ENCODE measurements around the gene VTCN1. TPM values are rescaled to one million over a fixed set of nuclear protein-coding genes. Genes with fewer than 3 reads are reported as not detected.
A peak's percentile ranks its signal among the peaks of the same experiment; 100 is the strongest.

VTCN1 gene
- total RNA-seq, 1 donor from 2014 or later, result 0.29 TPM

DNA sequence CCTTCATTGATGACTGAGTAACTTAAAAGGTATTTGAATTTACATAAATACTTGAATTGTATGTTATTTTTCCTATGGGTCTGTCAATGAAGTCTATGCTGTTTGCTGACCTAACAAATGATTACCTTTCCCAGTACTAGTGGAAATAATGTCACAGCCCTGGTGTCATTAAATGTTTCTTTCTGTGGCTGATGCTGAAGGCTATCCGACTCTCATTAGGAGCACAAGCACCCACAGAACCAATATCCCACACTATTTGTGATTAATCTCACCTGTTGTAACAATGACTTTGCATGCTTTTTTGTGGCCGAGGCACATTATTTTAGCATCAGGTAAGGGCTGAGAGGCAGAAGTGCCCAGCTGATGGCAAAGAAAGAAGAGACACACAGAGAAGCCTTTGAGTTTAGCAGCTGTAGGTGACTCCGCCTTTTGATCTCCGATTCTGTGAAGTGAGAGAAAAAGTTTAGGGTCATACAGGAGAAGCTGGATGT, 63.3 kb downstream of the VTCN1 start:
- H3K36me3 ChIP-seq (ENCODE audit: control insufficient read depth, insufficient read depth, low read length), result no peaks in the 10 kb centered on the region
- H3K27me3 ChIP-seq (ENCODE audit: control insufficient read depth, insufficient read depth, low read length), result no peaks in the 10 kb centered on the region
- TF ChIP-seq CTCF (IDR thresholded peaks at IDR 0.05; ENCODE audit: insufficient read depth, low read length, poor library complexity, severe bottlenecking), result no peak
- no peak overlapping the region for H3K4me3 ChIP-seq (ENCODE audit: low read depth, low read length)
- no peak for DNase-seq (ENCODE audit: low read depth)

DNA sequence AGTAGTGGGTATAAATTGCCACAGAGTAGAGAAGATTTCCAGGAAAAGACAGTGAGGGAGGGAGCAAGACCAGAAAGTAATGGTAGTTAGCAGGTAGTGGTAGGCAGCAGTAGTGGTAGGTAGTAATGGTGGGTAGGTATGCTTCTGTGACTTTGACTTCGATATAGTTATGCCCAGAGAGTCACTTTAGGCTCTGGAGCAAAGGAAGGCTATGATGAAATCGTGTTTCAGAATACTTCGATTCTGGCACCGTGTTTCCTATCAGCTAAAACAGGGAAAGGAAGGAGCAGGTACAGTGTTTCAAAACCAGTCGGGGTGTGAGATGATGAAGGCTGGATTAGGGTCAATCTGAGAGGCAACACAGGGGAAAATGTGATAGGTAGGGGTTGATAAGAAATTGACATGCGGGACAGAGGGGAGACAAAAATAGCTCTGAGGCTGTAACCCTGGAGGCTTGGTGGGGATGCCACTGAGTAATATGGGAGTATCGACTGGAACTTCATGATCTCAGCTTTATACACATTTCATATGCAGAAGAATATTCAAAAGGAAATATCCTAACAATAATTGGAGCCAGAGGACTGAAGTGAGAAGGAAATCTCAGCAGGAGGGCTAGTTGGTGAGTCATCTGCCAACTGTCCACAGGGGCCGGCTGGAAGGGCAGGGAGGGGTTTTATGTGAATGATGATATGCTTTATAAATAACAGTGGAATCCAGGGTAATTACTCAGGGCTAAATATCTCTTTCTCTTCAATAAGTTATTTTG, 64.0 kb downstream of the VTCN1 start:
- Histone ChIP-seq H3K4me3 (ENCODE audit: low read depth, low read length) (no peak overlapping the region), H3K27me3 (ENCODE audit: control insufficient read depth, insufficient read depth, low read length) (no peaks in the 10 kb centered on the region), H3K36me3 (ENCODE audit: control insufficient read depth, insufficient read depth, low read length) (no peaks in the 10 kb centered on the region)
- DNase-seq (ENCODE audit: low read depth), result peak; percentile 63
- TF ChIP-seq CTCF (IDR thresholded peaks at IDR 0.05; ENCODE audit: insufficient read depth, low read length, poor library complexity, severe bottlenecking), result no peak

GRCh38 chr1:117146072-117146471, 64.7 kb downstream of the VTCN1 start:
- no peaks in the 10 kb centered on the region for H3K36me3 ChIP-seq (ENCODE audit: control insufficient read depth, insufficient read depth, low read length)
- no peak for DNase-seq (ENCODE audit: low read depth)
- H3K27me3 ChIP-seq (ENCODE audit: control insufficient read depth, insufficient read depth, low read length), result no peaks in the 10 kb centered on the region
- H3K4me3 ChIP-seq (ENCODE audit: low read depth, low read length), result no peak overlapping the region
- TF ChIP-seq CTCF (IDR thresholded peaks at IDR 0.05; ENCODE audit: insufficient read depth, low read length, poor library complexity, severe bottlenecking), result no peak

DNA sequence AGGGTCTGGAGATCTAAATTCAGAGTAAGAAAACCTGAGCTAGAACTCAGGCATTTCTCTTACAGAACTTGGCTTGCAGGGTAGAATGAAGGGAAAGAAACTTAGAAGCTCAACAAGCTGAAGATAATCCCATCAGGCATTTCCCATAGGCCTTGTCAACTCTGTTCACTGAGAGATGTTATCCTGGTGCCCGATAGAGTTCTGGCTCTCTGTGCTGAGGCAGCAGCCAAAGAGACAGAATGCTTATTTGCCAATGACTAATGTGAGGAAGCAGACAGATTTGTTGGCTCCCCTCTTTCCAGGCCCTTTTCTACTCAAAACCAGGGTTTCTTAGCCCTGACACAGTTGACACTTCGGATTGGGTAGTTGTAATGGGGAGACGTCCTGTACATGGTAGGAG, 66.9 kb downstream of the VTCN1 start:
- H3K36me3 ChIP-seq (ENCODE audit: control insufficient read depth, insufficient read depth, low read length), result no peaks in the 10 kb centered on the region
- no peaks in the 10 kb centered on the region for H3K27me3 ChIP-seq (ENCODE audit: control insufficient read depth, insufficient read depth, low read length)
- no peak for TF ChIP-seq CTCF (IDR thresholded peaks at IDR 0.05; ENCODE audit: insufficient read depth, low read length, poor library complexity, severe bottlenecking)
- no peak overlapping the region for H3K4me3 ChIP-seq (ENCODE audit: low read depth, low read length)
- no peak for DNase-seq (ENCODE audit: low read depth)

DNA sequence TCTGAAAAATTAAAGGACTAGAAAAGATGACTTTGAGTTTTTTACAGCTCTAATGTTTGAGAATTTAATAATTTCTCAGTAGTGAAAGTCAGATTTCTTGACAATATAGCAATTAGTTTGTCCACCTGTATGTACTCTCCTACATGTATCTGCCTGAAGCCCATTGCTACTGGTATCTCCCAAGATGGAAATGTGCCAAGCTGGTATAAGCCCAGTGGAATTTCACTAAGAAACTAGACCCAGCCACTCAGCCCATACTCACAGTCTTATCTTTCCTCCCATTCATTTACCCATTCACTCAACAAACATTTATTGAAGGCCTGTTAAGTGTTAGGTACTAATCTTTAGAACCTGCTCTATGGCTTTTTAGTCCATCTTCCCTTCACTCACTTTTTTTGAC, 67.6 kb downstream of the VTCN1 start:
- DNase-seq (ENCODE audit: low read depth), result no peak
- H3K36me3 ChIP-seq (ENCODE audit: control insufficient read depth, insufficient read depth, low read length), result no peaks in the 10 kb centered on the region
- no peak overlapping the region for H3K4me3 ChIP-seq (ENCODE audit: low read depth, low read length)
- no peaks in the 10 kb centered on the region for H3K27me3 ChIP-seq (ENCODE audit: control insufficient read depth, insufficient read depth, low read length)
- no peak for TF ChIP-seq CTCF (IDR thresholded peaks at IDR 0.05; ENCODE audit: insufficient read depth, low read length, poor library complexity, severe bottlenecking)

DNA sequence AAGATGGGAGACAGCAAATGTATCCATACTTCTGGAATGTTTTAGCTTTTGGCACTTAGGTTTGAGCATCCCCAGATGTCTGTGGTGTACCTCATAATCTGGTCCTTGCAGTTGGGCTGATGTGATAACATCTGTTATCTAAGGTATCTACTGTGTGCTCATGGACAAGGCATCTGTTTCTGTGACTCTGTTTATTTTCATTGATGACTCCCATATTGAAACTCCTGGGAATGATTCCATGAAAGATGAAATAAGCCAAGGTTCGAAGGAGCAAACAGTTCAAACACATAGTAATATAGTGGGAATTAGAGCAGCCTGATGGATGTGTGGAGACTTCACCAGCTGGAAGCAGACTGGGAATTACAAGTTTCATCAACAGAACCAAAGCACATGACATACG, 68.5 kb downstream of the VTCN1 start:
- Histone ChIP-seq H3K4me3 (ENCODE audit: low read depth, low read length) (no peak overlapping the region), H3K27me3 (ENCODE audit: control insufficient read depth, insufficient read depth, low read length) (no peaks in the 10 kb centered on the region), H3K36me3 (ENCODE audit: control insufficient read depth, insufficient read depth, low read length) (no peaks in the 10 kb centered on the region)
- TF ChIP-seq CTCF (IDR thresholded peaks at IDR 0.05; ENCODE audit: insufficient read depth, low read length, poor library complexity, severe bottlenecking), result no peak
- DNase-seq (ENCODE audit: low read depth), result no peak
